ENCODE data around the gene TMEM198.

The TMEM198 gene

DNA sequence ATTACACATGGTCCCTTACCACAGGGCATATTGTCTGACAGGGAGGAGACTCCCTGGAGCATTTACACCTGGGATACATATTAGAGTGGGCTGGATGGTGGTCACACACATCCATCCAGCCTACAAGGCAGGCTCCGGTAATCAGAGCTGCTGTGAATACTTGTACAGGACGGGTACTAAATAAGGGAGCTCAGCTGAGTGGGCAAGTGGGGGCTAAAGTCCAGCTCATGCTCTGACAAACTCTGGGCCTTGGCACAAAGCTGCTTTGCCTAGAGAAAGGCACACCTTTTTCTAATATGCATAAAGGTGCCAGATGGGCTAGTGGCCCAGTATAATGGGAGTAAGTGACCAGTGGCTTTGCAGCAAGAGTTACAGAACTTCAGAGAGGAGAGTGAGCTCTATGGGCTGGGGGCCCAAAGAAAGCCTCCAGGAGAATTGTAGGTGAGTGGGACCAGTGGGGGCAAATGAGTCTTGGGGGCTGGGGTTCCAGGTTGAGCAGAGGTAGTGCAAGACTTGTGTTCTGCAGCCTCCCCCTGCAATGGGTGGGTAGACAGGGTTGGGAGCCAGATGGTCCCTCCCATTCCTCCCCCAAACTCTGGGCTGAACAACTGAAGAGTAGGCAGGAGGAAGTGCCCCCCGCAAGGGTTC, 1.6 kb downstream of the TMEM198 start:
- DNase-seq (ENCODE audit: low spot score) = no peak

DNA sequence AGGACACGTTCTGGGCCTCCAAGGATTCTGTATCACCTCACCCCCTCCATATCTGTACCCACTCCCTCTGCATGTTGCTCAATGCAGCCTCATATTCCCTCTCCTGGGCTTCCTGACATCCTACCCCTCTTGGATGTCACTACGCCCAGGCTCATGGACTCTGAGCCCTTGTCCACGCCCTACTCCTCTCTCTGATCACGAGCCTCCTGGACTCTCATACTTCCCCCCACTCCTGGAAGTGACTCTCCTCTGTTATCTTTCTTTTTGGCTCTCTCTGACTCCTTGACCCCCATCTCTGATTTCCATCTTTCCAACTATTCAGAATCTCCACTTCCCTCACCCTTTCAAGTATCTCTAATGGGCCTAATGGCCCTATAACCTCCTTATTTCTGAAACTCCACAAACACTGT, 2.1 kb downstream of the TMEM198 start:
- no peak for DNase-seq (ENCODE audit: low spot score)

DNA sequence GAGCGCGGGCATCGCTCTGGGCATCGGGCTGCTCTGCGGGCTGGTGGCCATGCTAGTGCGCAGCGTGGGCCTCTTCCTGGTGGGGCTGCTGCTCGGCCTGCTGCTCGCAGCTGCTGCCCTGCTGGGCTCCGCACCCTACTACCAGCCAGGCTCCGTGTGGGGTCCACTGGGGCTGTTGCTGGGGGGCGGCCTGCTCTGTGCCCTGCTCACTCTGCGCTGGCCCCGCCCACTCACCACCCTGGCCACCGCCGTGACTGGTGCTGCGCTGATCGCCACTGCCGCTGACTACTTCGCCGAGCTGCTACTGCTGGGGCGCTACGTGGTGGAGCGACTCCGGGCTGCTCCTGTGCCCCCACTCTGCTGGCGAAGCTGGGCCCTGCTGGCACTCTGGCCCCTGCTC, 3.8 kb downstream of the TMEM198 start:
- no peak for DNase-seq (ENCODE audit: low spot score)

DNA sequence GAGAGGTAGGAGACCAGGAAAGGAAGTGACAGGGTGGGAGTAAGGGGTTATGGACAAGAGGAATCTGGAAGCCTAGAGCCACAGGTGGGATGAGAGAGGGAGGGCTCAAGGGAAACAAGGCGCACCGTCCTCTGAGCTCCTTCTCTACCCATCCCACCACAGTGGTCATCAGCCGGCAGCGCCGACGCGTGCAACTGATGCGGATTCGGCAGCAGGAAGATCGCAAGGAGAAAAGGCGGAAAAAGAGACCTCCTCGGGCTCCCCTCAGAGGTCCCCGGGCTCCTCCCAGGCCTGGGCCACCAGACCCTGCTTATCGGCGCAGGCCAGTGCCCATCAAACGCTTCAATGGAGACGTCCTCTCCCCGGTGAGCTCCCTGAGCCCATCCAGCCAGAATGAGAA, 5.2 kb downstream of the TMEM198 start:
- DNase-seq (ENCODE audit: low spot score) = no peak

DNA sequence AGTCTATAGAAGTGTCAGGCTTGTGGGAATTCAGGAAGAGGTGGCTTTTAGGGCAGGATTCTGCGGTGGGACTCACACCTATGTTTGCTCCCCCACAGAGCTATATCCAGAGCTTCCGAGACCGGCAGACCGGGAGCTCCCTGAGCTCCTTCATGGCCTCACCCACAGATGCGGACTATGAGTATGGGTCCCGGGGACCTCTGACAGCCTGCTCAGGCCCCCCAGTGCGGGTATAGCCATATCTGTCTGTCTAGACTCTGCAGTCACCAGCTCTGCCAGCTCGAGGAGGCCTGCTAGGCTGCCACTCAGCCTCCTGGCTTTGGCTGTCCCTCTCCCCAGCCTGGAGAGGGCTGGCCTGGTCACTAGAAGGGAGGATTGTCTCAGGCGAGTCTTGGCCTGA, 5.8 kb downstream of the TMEM198 start:
- DNase-seq (ENCODE audit: low spot score) = no peak

DNA sequence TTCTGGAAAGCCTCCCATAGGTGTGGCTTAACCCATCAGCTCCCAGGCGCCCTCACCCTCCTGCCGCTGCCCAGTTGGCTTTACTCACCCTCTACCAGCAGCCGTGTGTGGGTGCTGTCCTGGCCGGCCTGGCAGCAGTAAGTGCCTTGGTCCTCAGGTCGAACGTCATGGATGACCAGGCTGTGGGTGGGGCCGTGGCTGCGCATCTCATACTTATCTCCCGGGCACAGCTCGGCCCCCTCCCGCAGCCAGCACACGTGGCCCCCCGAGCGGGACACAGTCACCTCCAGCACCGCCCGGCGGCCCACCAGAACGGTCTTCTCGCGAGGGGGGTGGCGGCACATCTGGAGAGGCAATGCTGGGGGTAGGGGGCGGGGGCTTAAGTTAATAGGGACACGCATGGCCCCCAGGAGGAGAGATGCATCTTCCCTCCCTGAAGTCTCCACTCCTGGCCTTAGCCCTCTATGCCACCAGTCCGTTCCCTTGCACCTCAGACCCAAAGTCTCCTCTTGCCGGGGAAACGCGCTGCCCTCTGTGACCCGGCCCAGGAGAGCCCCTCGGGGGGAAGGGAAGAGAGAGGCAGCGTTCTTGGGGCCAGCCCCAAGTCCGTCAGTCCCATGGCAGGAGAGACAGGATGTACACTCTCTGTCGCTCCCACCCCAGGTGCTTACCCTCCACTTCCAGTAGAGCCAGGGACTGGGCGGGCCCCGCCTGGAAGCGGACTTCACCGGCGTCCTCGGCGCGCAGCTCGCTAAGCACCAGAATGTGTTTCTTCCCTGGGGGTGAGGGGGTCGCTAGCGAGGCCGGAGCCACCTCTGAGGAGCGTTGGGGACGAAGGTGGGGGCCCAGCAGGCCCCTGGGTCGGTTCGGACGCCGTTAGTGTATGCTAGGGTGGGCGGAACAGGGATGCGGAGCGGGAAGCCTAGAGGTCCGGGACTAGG, 7.9 kb downstream of the TMEM198 start:
- no peak for DNase-seq (ENCODE audit: low spot score)

DNA sequence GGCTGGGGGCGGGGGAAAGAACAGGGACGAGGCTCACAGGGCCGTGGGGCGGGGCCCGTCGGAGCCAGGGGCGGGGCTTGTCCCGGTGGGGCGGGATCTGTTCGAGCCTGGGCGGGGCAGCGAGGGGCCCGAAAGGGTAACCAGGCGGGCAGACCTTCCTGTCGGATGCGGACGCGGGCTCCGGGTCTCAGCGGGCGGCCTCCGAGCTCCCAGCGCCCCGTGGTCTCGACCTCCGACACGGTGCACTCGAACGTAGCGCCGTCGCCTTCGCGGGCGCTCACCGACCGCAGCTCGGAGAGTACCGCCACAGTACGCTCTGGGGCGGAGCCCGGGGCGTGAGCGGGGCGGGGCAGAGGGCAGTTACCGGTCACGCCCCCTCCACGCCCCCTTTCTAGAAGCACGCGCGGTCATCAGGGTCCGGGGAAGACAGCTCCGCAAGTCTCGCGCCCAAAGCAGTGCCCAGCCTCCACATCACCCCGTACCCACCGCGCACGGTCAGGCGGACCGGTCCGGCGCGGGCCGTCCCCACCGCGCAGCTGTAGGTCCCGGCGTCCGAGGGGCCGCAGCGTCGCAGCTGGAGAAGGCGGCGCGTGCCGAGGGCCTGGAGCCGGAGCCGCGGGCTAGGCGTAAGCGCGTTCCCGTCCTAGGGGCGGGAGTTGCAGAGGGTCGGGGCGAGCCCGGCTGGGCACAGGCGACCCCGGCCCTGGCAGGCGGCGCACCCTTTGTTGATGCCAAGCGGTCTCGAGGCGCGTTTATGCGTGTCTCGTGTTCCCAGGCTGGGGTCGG, 8.7 kb downstream of the TMEM198 start:
- peak; percentile 90 for DNase-seq (ENCODE audit: low spot score)

DNA sequence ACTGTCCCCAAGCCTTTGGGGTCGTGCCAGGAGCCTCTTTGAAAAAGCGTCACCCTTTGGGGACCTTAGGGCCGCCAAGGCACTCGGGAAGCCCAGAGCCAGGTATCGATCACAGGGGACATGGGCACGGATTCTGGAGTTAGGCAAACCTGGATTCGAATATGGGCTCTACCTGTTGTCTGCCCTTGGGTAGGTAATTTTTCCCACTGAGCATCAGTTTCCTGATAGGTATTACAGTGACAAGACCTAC, 9.3 kb downstream of the TMEM198 start:
- DNase-seq (ENCODE audit: low spot score) = no peak

DNA sequence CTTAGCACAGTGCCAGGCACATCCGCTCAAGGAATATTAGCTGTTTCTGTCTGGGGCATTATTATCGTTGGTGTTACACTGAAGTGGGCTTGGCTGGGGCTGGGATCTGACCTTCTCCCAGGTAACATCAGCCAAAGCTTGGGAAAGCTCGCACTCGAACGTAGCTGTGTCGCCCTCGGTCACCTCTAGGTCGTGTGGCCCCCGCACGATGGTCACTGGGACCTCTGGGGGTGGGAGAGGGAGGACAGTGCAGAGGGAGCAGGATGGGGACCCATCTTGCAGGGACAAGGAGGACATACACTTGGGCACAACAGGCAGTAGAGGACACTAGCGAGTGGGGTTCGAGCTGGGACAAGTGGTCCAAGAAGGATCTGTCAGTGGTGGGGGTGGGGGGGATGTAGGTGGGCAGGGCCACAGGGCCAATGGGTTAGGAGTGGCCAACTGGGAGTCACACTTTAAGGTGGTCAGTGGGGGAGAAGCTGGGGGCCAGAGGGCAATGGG, 9.7 kb downstream of the TMEM198 start:
- DNase-seq (ENCODE audit: low spot score) = no peak

DNA sequence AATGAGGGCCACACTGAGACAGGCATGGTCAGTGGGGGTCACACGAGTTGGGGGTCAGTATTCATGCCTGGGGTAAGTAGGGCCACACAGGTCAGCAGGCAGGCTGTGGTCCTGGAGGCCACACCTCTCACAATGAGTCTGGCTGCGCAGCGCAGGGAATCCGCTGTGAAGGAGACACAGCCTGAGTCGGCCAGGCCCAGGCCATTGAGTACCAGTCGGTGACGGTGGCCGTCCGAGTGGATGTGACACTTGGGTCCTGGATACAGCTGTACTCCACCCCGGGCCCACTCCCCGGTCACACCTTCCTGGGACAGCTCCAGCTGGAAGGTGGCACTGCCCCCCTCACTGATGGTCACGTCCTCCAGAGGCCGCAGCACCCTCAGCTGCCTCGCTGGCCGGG, 10.5 kb downstream of the TMEM198 start:
- DNase-seq (ENCODE audit: low spot score) = no peak

DNA sequence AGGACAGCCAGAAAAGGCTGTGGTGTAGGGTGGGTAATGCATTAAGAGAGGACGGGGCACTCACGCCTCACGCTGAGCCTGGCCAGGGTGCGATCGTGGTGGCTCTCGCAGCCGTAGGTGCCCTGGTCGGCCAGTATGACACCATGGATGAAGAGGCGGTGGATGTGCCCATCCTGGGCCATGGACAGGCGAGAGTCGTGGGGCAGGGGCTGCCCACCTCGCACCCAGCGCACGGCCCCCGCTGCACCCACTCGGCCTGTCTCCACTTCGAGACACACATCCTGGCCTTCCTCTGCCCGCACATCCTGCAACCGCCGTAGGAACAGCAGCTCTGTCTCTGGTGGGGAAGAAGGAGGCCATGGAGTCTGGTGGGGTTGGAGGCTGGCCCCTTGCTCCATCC, 12.1 kb downstream of the TMEM198 start:
- DNase-seq (ENCODE audit: low spot score) = no peak

DNA sequence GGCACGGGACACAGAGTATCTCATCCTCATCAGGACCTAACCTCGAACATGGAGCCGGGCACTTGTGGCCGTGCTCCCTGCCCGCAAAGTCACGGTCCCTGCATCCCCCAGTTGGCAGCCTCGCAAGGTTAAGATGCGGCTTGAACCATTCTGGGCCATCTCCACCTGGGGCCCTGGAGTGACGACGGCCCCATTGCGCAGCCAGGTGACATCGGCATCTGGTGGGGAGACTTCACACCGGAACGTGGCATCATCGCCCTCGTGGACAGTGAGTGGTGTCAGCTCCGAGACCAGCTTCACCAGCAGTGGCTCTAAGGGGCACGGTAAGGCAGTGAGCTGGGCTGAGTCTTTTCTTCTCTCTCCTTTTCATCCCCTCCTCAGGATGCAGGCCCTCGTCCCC, 12.6 kb downstream of the TMEM198 start:
- DNase-seq (ENCODE audit: low spot score) = no peak

DNA sequence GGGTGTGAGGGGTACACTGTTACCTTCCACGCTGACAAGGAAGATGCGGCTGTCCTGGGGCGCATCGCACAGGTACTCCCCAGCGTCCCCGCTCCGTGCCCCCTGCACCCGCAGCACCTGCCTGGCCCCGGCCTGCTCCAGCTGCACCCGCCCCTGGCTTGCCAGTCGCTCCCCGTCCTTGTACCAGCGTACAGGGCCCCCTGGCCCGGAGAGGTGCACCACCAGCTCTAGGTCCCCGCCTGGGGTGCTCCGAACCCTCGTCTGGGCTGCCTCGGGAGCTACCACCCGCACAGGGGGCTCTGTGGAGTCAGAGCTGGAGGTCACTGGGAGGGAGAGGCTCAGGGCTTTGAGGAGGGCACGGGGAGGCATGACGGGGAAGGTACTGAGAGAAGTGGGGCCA, 13.5 kb downstream of the TMEM198 start:
- no peak for DNase-seq (ENCODE audit: low spot score)

DNA sequence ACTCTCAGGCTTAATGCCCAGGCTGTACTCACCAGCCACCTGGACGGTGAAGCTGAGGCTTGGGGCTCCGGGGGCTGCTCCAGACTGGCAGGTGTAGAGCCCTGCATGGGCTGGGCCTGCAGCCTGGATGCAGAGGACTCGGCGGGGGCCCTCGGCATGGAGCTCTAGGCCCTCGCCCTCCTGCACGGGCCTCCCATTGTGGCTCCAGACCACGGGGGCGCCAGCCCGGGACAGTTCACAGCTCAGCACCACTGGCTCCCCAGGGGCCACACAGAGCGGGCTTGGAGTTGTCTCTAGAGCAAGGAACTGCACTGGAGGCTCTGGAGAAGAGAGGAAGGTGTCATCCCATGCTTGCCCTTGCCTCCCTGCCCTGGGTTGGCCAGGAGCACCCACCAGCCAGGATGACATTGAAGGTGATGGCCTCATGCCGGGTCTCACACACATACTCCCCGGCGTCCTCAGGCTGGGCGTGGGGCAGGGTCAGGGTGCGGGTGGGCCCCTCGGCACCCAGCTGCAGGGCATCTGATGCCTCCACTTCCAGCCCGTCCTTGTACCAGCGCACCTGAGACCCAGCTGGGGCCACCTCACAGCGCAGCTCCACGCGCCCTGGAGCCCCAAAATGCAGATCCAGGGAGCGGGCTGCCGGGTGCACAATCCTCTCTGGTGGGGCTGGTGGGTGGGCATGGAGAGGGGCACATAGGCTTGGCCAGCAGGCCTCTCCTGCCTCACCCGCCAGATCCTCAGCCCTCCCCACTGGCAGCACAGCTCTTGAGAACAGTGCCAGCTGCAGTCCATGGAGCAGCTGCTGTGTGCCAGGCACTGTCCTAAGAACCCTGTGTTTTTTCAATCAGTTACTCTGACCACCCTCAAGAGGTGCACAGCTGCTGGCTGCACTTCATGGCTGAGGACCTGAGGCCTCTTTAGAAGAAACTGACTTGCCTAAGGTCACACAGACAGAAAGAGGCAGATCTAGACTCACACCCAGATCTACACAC, 14.3 kb downstream of the TMEM198 start:
- no peak for DNase-seq (ENCODE audit: low spot score)

DNA sequence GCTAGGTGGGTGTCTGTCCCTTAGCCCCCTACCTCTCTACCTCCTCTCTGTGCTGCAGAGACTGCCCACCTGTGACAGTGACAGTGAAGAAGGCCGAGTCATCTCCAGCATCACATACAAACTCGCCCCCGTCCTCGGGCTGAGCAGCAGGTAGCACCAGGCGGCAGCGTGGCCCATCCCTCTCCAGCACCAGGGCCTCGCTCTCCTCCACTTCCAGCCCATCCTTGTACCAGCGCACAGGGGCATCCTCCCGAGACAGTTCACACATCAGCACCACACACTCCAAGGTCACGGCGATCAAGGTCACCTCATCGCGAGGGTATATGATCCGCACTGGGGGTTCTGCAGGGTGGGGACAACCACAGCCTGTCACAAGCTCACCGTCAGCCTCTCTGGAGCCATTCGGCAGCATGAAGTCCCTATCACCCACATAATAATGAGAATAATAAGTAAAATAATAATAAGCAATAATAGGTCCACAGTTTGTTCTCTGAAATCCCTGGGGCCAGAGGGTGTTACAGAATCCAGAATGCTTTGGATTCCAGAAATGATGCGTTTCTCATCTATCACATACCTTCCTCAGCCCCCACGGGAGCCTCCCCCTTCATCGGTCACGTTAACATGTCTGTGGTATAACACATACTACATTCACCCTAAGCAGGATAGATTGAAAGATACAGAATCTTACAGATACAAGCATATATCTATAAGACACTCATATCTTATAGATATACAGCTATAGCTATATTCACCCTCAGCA, 15.5 kb downstream of the TMEM198 start:
- no peak for DNase-seq (ENCODE audit: low spot score)

DNA sequence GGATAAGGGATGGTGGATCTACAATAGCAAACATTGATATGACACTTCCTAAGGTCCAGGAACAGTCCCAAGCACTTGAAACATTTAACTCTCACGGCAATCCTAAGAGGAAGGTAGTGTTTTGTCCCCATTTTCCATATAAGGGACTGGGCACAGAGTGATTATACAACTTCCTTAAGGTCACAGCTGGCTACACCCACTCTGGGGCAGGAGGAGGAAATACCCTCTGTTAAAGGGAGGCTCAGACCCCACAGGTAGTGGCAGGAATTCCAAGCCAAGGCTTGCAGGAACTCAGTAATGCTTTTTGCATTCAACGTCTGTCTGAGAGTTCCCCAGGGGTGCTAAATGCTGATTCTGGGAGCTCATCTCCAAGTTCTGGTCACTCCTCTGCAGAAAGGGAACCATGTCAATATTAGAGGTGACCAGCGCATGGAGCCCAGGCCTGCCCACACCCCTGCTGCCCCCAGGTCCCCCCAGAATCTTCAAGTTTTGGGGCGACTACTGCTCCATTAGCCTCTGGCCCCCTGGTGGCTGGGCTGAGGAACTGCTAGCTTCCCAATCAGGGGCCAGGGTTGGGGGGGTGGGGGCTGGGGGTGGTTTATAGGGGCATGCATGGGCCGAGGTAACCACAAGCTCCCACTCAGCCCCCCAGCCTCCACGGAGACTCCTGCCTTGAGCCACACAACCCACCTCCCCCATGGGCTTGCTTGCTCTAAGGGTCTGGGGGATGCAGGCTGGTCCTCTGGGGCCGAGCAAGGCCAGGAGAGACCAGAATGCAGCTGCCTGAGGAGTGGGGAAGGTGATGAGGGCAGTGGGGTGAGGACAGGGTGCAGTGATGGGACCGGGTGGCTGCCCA, 16.4 kb downstream of the TMEM198 start:
- DNase-seq (ENCODE audit: low spot score) = peak; percentile 72

DNA sequence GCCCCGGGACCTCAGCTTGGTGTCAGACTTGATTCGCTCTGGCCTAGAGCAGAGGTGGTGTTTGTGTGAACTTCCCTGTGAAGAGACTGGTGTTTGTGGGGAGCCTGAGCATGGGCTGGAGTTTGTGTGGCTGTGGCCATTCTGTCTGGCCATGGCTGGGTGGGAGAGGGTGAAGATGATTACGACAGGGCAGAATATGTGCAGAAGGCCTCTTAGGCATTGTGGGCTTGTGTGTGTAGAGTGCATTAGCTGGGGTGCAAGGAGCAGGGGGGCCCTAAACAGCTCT, 17.0 kb downstream of the TMEM198 start:
- no peak for DNase-seq (ENCODE audit: low spot score)

DNA sequence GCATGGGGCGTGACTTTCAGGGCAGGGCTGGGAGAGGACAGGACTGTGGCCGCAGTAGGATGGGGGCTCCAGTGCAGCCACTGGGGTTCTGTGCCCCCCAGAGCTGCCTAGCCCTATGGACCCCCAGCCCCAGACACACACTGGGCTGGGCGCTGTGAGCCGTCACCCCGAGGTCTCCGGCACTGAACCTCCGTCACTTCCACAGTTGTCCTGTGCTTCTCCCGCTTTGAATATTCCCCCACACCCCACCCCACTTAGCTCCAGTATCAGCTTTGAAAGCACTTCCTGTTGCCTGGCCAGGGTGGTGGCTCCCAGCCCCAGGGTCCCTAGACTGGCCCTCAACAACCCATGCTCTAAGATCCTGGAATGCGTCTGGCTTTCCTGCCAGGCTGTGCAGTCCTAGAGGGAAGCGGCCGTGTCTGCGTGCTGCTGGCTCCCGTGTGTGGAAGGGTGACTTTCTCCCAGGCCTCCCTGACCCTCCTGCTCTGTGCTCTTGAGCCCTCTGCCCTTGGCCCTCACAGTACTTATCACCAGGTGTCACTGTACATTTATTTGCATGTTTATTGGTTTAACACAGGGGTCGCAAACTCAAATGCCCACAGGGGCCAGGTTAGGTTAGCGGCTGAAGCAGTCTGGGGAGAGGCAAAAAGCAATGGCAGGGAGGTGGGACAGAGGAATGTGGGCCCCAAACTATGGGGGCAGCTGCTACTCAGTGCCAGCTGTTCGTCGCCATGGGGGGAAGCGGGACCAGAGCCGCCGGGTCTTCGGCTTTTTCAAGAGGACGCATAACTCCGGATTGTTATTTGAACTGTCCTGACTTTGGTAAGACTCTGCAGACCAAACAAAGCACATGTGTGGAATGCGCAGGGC, 17.6 kb downstream of the TMEM198 start:
- DNase-seq (ENCODE audit: low spot score) = no peak

Data from D341Med (cell line).